K562 (cell line): ENCODE measurements around the gene GEMIN4. TPM values are rescaled to one million over a fixed set of nuclear protein-coding genes. Genes with fewer than 3 reads are reported as not detected.

Experiments
- ATAC-seq: fragments of 200-7000 bp; cut with Tn5 transposase; 3 replicates; pipeline ENCODE4 v1.9.1; 2020; ENCODE audit warnings: moderate library complexity
- BruUV-seq: library from RNA; stranded (reverse); fragments of 400-500 nt; replicated peaks from 2 replicates; lab custom pipeline; 2021; lab: Mats Ljungman, UMichigan
- CTCF ChIA-PET: fragments of 300-600 bp; formaldehyde crosslinking; extraction: SDS; loops from one replicate; lab custom pipeline; 2021; ENCODE audit warnings: low intra/inter-chr PET ratio; lab: Yijun Ruan, JAX
- POLR2A ChIA-PET: fragments of 300-600, 350-650 bp; sonication (Branson Sonifier 250); formaldehyde crosslinking; extraction: SDS; loops from one replicate; lab custom pipeline; 2021; ENCODE audit warnings: antibody characterized with exemption, inconsistent platforms; lab: Yijun Ruan, JAX
- DNase-seq, 4 experiments: peaks; one replicate each; pipeline versions ENCODE4 v3.0.0 to v3.0.0-alpha.2; 2011 to 2018; ENCODE audit warnings: low spot score in 3 of 4, mixed read lengths in 3 of 4; ENCODE audit errors: extremely low read depth in 1 of 4
- FAIRE-seq: peaks from 2 replicates; lab custom pipeline; 2011; peaks lifted over from hg19 to GRCh38; lab: Jason Lieb, UNC
- H2AFZ ChIP-seq: 2 replicates; pipeline ENCODE4 v1.6.0; 2011; ENCODE audit warnings: low read depth, low read length, control low read depth, inconsistent platforms
- H3K27ac ChIP-seq: fragments of 200-600 bp; 3 replicates; pipeline ENCODE4 v1.8.0; 2011; ENCODE audit warnings: low read depth, mild to moderate bottlenecking, control low read depth, inconsistent platforms, low read length, moderate library complexity, mixed read lengths; ENCODE audit errors: extremely low read depth
- H3K27me3 ChIP-seq, 2 experiments: fragments of 300-600 bp in 1 of 2; 2 replicates in 1 of 2; 3 replicates in 1 of 2; pipeline versions ENCODE4 v1.6.0 to v1.8.0; 2011; ENCODE audit warnings: inconsistent platforms in 2 of 2, low read length in 2 of 2, mild to moderate bottlenecking in 1 of 2, mixed read lengths in 1 of 2, moderate library complexity in 1 of 2; ENCODE audit not compliant: control insufficient read depth in 2 of 2, insufficient read depth in 2 of 2
- H3K36me3 ChIP-seq: fragments of 300-600 bp; 3 replicates; pipeline ENCODE4 v1.8.0; 2011; ENCODE audit warnings: mild to moderate bottlenecking, low read length, inconsistent platforms; ENCODE audit not compliant: control insufficient read depth, insufficient read depth
- H3K4me1 ChIP-seq, 2 experiments: fragments of 200-600 bp in 1 of 2; replicated peaks in 1 of 2; 2 replicates in 1 of 2; 3 replicates in 1 of 2; pipeline versions ENCODE4 v1.5.1 to v1.8.0; 2011; ENCODE audit warnings: inconsistent platforms in 2 of 2, low read length in 2 of 2, mild to moderate bottlenecking in 1 of 2, mixed read lengths in 1 of 2, moderate library complexity in 1 of 2; ENCODE audit not compliant: control insufficient read depth in 2 of 2, insufficient read depth in 2 of 2
- H3K4me2 ChIP-seq: 2 replicates; pipeline ENCODE4 v1.6.1; 2011; ENCODE audit warnings: low read length, control low read depth, inconsistent platforms, mixed read lengths; ENCODE audit not compliant: insufficient read depth
- H3K4me3 ChIP-seq: fragments of 200-600 bp; sonication (generic), shearing (Covaris generic); 2 replicates; pipeline ENCODE4 v1.5.1; 2016; ENCODE audit warnings: control low read depth, inconsistent platforms
- H3K79me2 ChIP-seq: fragments of 200-600 bp; 3 replicates; pipeline ENCODE4 v1.8.0; 2011; ENCODE audit warnings: low read length, inconsistent platforms; ENCODE audit not compliant: control insufficient read depth, insufficient read depth
- H3K9ac ChIP-seq, 2 experiments: 2 replicates each; pipeline versions ENCODE4 v1.6.0 to v1.6.1; 2011; ENCODE audit warnings: low read depth in 2 of 2, low read length in 2 of 2, control low read depth in 1 of 2, inconsistent platforms in 1 of 2, mild to moderate bottlenecking in 1 of 2, mixed read lengths in 1 of 2; ENCODE audit not compliant: insufficient read depth in 1 of 2
- H3K9me1 ChIP-seq: one replicate; pipeline ENCODE4 v1.6.0; 2011; ENCODE audit warnings: inconsistent platforms, mild to moderate bottlenecking, low read length, moderate library complexity; ENCODE audit not compliant: control insufficient read depth, insufficient read depth
- H3K9me3 ChIP-seq: replicated peaks from 2 replicates; pipeline ENCODE4 v1.5.1; 2011; ENCODE audit warnings: low read depth, low read length, inconsistent platforms; ENCODE audit not compliant: control insufficient read depth, insufficient read depth
- H4K20me1 ChIP-seq: replicated peaks from 2 replicates; pipeline ENCODE4 v1.6.1; 2011; ENCODE audit warnings: low read length, inconsistent platforms, mixed read lengths; ENCODE audit not compliant: control insufficient read depth, insufficient read depth
- BACH1 ChIP-seq: fragments of 200-800 bp; sonication (Bioruptor generic); IDR thresholded peaks from 2 replicates; pipeline ENCODE4 v1.6.1; 2016; ENCODE audit warnings: missing genetic modification characterization, missing compliant biosample characterization
- EWSR1 ChIP-seq: fragments of 450-650 bp; IDR thresholded peaks from 2 replicates; pipeline ENCODE4 v1.6.1; 2018; ENCODE audit warnings: borderline replicate concordance, mild to moderate bottlenecking, low read depth, moderate library complexity; ENCODE audit not compliant: partially characterized antibody
- FUS ChIP-seq: fragments of 200-400 bp; formaldehyde crosslinking; optimal IDR thresholded peaks from 2 replicates; pipeline ENCODE3; 2017; ENCODE audit warnings: low read depth, low read length
- GTF2A2 ChIP-seq: IDR thresholded peaks from 2 replicates; pipeline ENCODE4 v1.6.1; 2016; ENCODE audit warnings: mild to moderate bottlenecking, missing genetic modification characterization, missing compliant biosample characterization
- HCFC1 ChIP-seq: IDR thresholded peaks from 2 replicates; pipeline ENCODE4 v1.6.1; 2012; ENCODE audit warnings: low read depth, low read length, improper control_type of control experiment
- KDM1A ChIP-seq, 2 experiments: fragments of 450-650 bp; IDR thresholded peaks; 2 replicates each; pipeline ENCODE4 v1.6.1; 2016; ENCODE audit warnings: mild to moderate bottlenecking in 2 of 2
- NCOA4 ChIP-seq: fragments of 450-650 bp; IDR thresholded peaks from 2 replicates; pipeline ENCODE4 v1.6.1; 2018; ENCODE audit warnings: mild to moderate bottlenecking; ENCODE audit not compliant: partially characterized antibody
- NFIC ChIP-seq: fragments of 450-650 bp; IDR thresholded peaks from 2 replicates; pipeline ENCODE4 v1.6.1; 2017; ENCODE audit warnings: mild to moderate bottlenecking, inconsistent platforms
- NR2F6 ChIP-seq: fragments of 450-650 bp; formaldehyde crosslinking; IDR thresholded peaks from 2 replicates; pipeline ENCODE4 v1.4.0; 2020; ENCODE audit warnings: mild to moderate bottlenecking
- RBBP5 ChIP-seq: fragments of 200-600 bp; sonication (generic); IDR thresholded peaks from 2 replicates; pipeline ENCODE4 v1.6.1; 2012; ENCODE audit warnings: borderline replicate concordance, mild to moderate bottlenecking, low read length, control low read depth, inconsistent platforms; ENCODE audit not compliant: insufficient read depth, poor library complexity, severe bottlenecking
- RBM39 ChIP-seq: fragments of 200-400 bp; formaldehyde crosslinking; optimal IDR thresholded peaks from 2 replicates; pipeline ENCODE3; 2018; ENCODE audit warnings: low read depth, low read length
- TAF7 ChIP-seq: fragments of 450-650 bp; IDR thresholded peaks from 2 replicates; pipeline ENCODE4 v1.6.1; 2016; ENCODE audit warnings: missing genetic modification characterization, missing compliant biosample characterization
- ZNF24 ChIP-seq: fragments of 450-650 bp; IDR thresholded peaks from 2 replicates; pipeline ENCODE4 v1.6.1; 2016
- ZNF311 ChIP-seq: fragments of 250-450 bp; sonication (Bioruptor Pico); IDR thresholded peaks from 2 replicates; pipeline ENCODE4 v1.4.0; 2020; ENCODE audit warnings: mild to moderate bottlenecking, moderate library complexity
- ZNF431 ChIP-seq: sonication (generic); formaldehyde crosslinking; IDR thresholded peaks from 2 replicates; pipeline ENCODE4 v1.8.0; 2022; ENCODE audit warnings: mild to moderate bottlenecking, missing genetic modification reagents
- ZNF695 ChIP-seq: fragments of 450-650 bp; formaldehyde crosslinking; IDR thresholded peaks from 2 replicates; pipeline ENCODE4 v1.4.0; 2020; ENCODE audit warnings: mild to moderate bottlenecking, moderate library complexity
- ZNF696 ChIP-seq: fragments of 250-450 bp; sonication (Bioruptor Pico); conservative IDR thresholded peaks from 2 replicates; pipeline ENCODE4 v1.4.0; 2020; ENCODE audit warnings: mild to moderate bottlenecking, moderate library complexity
- ZNF766 ChIP-seq: fragments of 200-800 bp; sonication (Bioruptor generic); conservative IDR thresholded peaks from 2 replicates; pipeline ENCODE4 v1.6.1; 2016; ENCODE audit warnings: missing genetic modification characterization, missing compliant biosample characterization
- WGBS: fragments of 100-300 bp; shearing (Covaris generic); methylation state at CpG from one replicate; pipeline ENCODE4 v1.1.6; 2016; ENCODE audit warnings: low coverage, mixed read lengths; ENCODE audit not compliant: insufficient coverage; ENCODE audit errors: missing lambda C conversion rate; 5-methylcytosine and 5-hydroxymethylcytosine counted together
- in situ Hi-C: fragments of 300-500 bp; cut with MboI; formaldehyde crosslinking; loops from 4 replicates; pipeline ENCODE4 v1.15.0; 2018; ENCODE audit warnings: inconsistent platforms, mixed read lengths
- intact Hi-C: fragments of 100-400 bp; cut with micrococcal nuclease; formaldehyde crosslinking; loops from 2 replicates; pipeline ENCODE4 v1.14.2; 2022
- polyA plus RNA-seq, 8 experiments: library from polyadenylated mRNA; depleted of rRNA in 4 of 8; stranded (reverse) in 5 of 8; unstranded in 3 of 8; fragments of >200 nt; fragmentation: Nextera tagmentation in 2 of 8; fragmentation: Illumina TruSeq in 1 of 8; extraction: Ambion mirVana in 2 of 8; extraction: Trizol in 1 of 8; gene quantifications; 2 replicates each; pipeline versions ENCODE4 v1.2.1 to v1.2.3, GENCODE V29; 2011 to 2014; ENCODE audit warnings: inconsistent platforms in 1 of 8, missing spikeins in 1 of 8
- total RNA-seq, 7 experiments: library from RNA; depleted of rRNA in 6 of 7; stranded (reverse); fragments of >200 nt in 6 of 7; fragmentation: Illumina TruSeq in 2 of 7; extraction: Trizol in 2 of 7; gene quantifications; 2 replicates each; pipeline versions ENCODE4 v1.2.1 to v1.2.3, GENCODE V29; 2011 to 2021; ENCODE audit warnings: low replicate concordance in 1 of 7
- TF ChIP-seq, protein P1 (sequence below), 3 experiments: fragments of 200-800 bp in 1 of 3; fragments of 250-450 bp in 1 of 3; fragments of 450-650 bp in 1 of 3; sonication (Bioruptor Pico) in 1 of 3; sonication (Bioruptor generic) in 1 of 3; formaldehyde crosslinking in 1 of 3; IDR thresholded peaks; 2 replicates each; pipeline versions ENCODE4 v1.6.1 to v1.8.0; 2016 to 2022; ENCODE audit warnings: mild to moderate bottlenecking in 2 of 3, missing genetic modification characterization in 2 of 3, missing compliant biosample characterization in 1 of 3, moderate library complexity in 1 of 3

Gene GEMIN4
- total and polyA plus RNA-seq, 9 of the 15 experiments (the other 6 are each of a cell fraction or from before 2014, with no cell fraction given) = 1.8 to 42.5 (median 10.8) TPM

DNA sequence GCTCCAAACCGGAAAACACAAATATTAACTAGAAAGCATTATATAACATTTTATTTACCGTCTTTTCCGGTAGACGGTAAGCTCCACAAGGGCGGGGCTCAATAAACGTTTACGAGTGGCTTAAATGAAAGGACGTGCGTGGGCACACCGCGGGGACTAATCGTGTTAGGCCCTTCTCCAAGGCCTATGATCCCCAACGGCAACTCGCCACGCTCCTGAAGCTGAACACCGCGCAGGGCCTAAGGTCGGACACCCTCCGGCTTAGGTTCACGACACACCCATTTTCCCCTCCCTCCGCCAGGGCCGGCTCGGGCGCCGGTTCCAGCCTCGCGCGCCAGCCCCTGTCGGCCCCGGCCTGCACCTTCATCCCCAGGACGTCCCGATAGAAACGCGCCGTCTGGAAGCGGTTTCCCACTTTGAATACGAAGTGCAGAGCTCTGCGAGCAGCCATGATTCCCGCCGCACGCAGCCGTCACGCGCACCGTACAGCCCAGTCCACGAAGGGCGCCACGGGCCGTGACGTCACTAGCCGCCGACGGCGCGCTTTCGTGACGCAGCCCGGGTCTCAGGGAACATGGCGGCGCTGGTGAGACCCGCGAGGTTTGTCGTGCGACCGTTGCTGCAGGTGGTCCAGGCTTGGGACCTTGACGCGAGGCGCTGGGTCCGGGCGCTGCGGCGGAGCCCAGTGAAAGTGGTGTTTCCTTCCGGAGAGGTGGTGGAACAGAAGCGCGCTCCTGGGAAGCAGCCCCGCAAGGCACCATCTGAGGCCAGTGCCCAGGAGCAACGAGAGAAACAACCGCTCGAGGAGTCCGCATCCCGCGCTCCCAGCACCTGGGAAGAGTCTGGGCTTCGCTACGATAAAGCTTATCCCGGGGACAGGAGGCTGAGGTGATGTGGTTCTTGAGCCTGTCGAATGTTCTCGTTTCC is 30.0 kb upstream of the GEMIN4 start, which contains the start of the genes GLOD4 and MRM3:
TSS of gene GLOD4 (minus strand) at position 476 of the 927 bp plus-strand sequence. CDS start at position 451, 25 bp downstream.
TSS of gene MRM3 (plus strand) at position 549 of the 927 bp plus-strand sequence. CDS start at position 575, 26 bp downstream.
- intact Hi-C loops = no loop called here
- POLR2A ChIA-PET = interaction anchor here (0.6 to 2.2 kb wide), 5 partner anchors 10 to 637 kb away, joined by 3 to 9 read pairs (median 4); partner anchors contain the start of gene TIMM22
- ATAC-seq = peak; percentile 94
- TF ChIP-seq ZNF766 (CRISPR knock-in tag) = peak; percentile 58; the same call in 1 of the 2 replicates
- no peak for TF ChIP-seq ZNF311 (CRISPR knock-in tag)
- TF ChIP-seq BACH1 (tag) = no peak
- no peak for TF ChIP-seq FUS
- no peak for TF ChIP-seq GTF2A2 (tag)
- no peak for TF ChIP-seq ZNF696 (CRISPR knock-in tag)
- no peak for TF ChIP-seq ZNF695
- TF ChIP-seq, protein P1, sequence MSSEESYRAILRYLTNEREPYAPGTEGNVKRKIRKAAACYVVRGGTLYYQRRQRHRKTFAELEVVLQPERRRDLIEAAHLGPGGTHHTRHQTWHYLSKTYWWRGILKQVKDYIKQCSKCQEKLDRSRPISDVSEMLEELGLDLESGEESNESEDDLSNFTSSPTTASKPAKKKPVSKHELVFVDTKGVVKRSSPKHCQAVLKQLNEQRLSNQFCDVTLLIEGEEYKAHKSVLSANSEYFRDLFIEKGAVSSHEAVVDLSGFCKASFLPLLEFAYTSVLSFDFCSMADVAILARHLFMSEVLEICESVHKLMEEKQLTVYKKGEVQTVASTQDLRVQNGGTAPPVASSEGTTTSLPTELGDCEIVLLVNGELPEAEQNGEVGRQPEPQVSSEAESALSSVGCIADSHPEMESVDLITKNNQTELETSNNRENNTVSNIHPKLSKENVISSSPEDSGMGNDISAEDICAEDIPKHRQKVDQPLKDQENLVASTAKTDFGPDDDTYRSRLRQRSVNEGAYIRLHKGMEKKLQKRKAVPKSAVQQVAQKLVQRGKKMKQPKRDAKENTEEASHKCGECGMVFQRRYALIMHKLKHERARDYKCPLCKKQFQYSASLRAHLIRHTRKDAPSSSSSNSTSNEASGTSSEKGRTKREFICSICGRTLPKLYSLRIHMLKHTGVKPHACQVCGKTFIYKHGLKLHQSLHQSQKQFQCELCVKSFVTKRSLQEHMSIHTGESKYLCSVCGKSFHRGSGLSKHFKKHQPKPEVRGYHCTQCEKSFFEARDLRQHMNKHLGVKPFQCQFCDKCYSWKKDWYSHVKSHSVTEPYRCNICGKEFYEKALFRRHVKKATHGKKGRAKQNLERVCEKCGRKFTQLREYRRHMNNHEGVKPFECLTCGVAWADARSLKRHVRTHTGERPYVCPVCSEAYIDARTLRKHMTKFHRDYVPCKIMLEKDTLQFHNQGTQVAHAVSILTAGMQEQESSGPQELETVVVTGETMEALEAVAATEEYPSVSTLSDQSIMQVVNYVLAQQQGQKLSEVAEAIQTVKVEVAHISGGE (CRISPR knock-in tag; IDR thresholded peaks at IDR 0.05) = no peak
- no peak for TF ChIP-seq KDM1A (IDR thresholded peaks at IDR 0.05)
- no peak for TF ChIP-seq RBM39
- no peak for TF ChIP-seq NR2F6 (CRISPR knock-in tag)
- TF ChIP-seq NFIC = no peak; the same call in 1 of the 2 replicates
- no peak for TF ChIP-seq EWSR1
- no peak for TF ChIP-seq ZNF24
- peak; percentile 65; the same call in 1 of the 2 replicates for TF ChIP-seq TAF7 (tag)
- TF ChIP-seq ZNF431 (CRISPR knock-in tag) = no peak; the same call in 1 of the 2 replicates
- TF ChIP-seq NCOA4 = no peak
- peak; percentile 99 for TF ChIP-seq RBBP5
- TF ChIP-seq HCFC1 = peak; percentile 83

More for the DNA sequence above, 30.0 kb upstream of the GEMIN4 start, which contains the start of the genes GLOD4 and MRM3:
- H3K4me1 ChIP-seq = peaks cover 4 to 9% of the 10 kb centered on the region in 2 experiments; a peak in 3 of 5 replicates
- TSS peak; percentile 79 for BruUV-seq
- H3K4me3 ChIP-seq = peak within 1 kb of the TSS; percentile 97
- H3K27ac ChIP-seq = peak within 1 kb of the TSS; percentile 87
- H3K27me3 ChIP-seq = no peaks in the 10 kb centered on the region
- in situ Hi-C loops = no loop called here
- H4K20me1 ChIP-seq = no peaks in the 10 kb centered on the region
- FAIRE-seq (no peak), DNase-seq (peak; percentile 82 to 90 (median 88))
- H2AFZ ChIP-seq = peak within 1 kb of the TSS; percentile 92
- peaks cover 53% of the 10 kb centered on the region for H3K36me3 ChIP-seq
- CTCF ChIA-PET = no interaction called here
- H3K9me3 ChIP-seq = no peaks in the 10 kb centered on the region
- WGBS = under 1% methylated on average over 53 of the region's 87 CpGs
- peak within 1 kb of the TSS; percentile 90 for H3K4me2 ChIP-seq
- H3K79me2 ChIP-seq = peaks cover 56% of the 10 kb centered on the region
- no peaks in the 10 kb centered on the region for H3K9me1 ChIP-seq
- H3K9ac ChIP-seq = peak within 1 kb of the TSS; percentile 95
